Measurements from ENCODE around the gene DDAH2.

The DDAH2 gene

GRCh38 chr6:31728767-31729514, at the start of gene DDAH2:
DDAH2 (minus strand) TSS chr6:31729299; CDS start chr6:31729161, 138 bp downstream.
- peak; percentile 82 for DNase-seq

GRCh38 chr6:31778193-31778592, 49.1 kb upstream of the DDAH2 start:
- no peak for DNase-seq

- DNase-seq: no peak
These were observed 48.6 kb upstream of the DDAH2 start for GRCh38 chr6:31777667-31778050.

GRCh38 chr6:31776989-31777666, 48.0 kb upstream of the DDAH2 start, which contains the start of gene VWA7:
VWA7 (minus strand) TSS chr6:31777328; CDS start chr6:31776779, 549 bp downstream.
- peak; percentile 83 for DNase-seq

GRCh38 chr6:31776485-31776988, 47.4 kb upstream of the DDAH2 start:
- DNase-seq: no peak

- no peak for DNase-seq
These were observed 46.8 kb upstream of the DDAH2 start for GRCh38 chr6:31775633-31776484.

GRCh38 chr6:31775184-31775583, 46.1 kb upstream of the DDAH2 start:
- no peak for DNase-seq

GRCh38 chr6:31771992-31772358, 42.9 kb upstream of the DDAH2 start:
- no peak for DNase-seq

GRCh38 chr6:31770860-31771259, 41.8 kb upstream of the DDAH2 start:
- DNase-seq: no peak

- DNase-seq: peak; percentile 90
These were observed 40.7 kb upstream of the DDAH2 start for GRCh38 chr6:31769684-31770371.

GRCh38 chr6:31768363-31769257, 39.5 kb upstream of the DDAH2 start:
- DNase-seq: no peak

- no peak for DNase-seq
These were observed 38.1 kb upstream of the DDAH2 start for GRCh38 chr6:31767096-31767645.

GRCh38 chr6:31765910-31766794, 37.1 kb upstream of the DDAH2 start:
- DNase-seq: no peak

GRCh38 chr6:31765559-31765909, 36.4 kb upstream of the DDAH2 start:
- no peak for DNase-seq

- DNase-seq: no peak
These were observed 35.1 kb upstream of the DDAH2 start for GRCh38 chr6:31764198-31764597.

GRCh38 chr6:31763619-31763940, 34.5 kb upstream of the DDAH2 start:
- DNase-seq: no peak

GRCh38 chr6:31762878-31763618, 33.9 kb upstream of the DDAH2 start:
- no peak for DNase-seq

GRCh38 chr6:31762356-31762755, 33.3 kb upstream of the DDAH2 start, which contains the start of gene SAPCD1:
SAPCD1 (plus strand) TSS chr6:31762656; CDS start chr6:31763055, 399 bp downstream.
- DNase-seq: no peak

GRCh38 chr6:31761343-31761742, 32.2 kb upstream of the DDAH2 start:
- no peak for DNase-seq

GRCh38 chr6:31760790-31761189, 31.7 kb upstream of the DDAH2 start:
- no peak for DNase-seq

Measured in activated CD4-positive, alpha-beta T cell treated with anti-CD3 and anti-CD28 coated beads, Interleukin-10, Interleukin-2, amounts not matched to agents 100 ng/mL and 50 ng/mL, durations not matched to agents 16 hours and 8 hours (primary cell).